GM23248 (cell line): ENCODE results near the gene PRPF38A. TPM values are rescaled to one million over a fixed set of nuclear protein-coding genes. Genes with fewer than 3 reads are reported as not detected.

Experiments used
- DNase-seq: peaks from one replicate; pipeline ENCODE4 v3.0.0-alpha.2; 2015
- H2AFZ ChIP-seq: fragments of 200-600 bp; sonication (generic); 2 replicates; pipeline ENCODE4 v1.6.1; 2016; ENCODE audit warnings: antibody characterized with exemption
- H3F3A ChIP-seq: fragments of 200-600 bp; sonication (generic); 2 replicates; pipeline ENCODE4 v1.6.1; 2016; ENCODE audit warnings: mild to moderate bottlenecking, antibody characterized with exemption, mixed run types; ENCODE audit not compliant: insufficient read depth
- H3K27ac ChIP-seq: fragments of 200-600 bp; sonication (generic); 2 replicates; pipeline ENCODE4 v1.5.1; 2016; ENCODE audit warnings: mild to moderate bottlenecking
- H3K27me3 ChIP-seq: fragments of 200-600 bp; sonication (generic); replicated peaks from 2 replicates; pipeline ENCODE4 v1.6.1; 2016; ENCODE audit warnings: mild to moderate bottlenecking; ENCODE audit not compliant: insufficient read depth
- H3K36me3 ChIP-seq: fragments of 200-600 bp; sonication (generic); 2 replicates; pipeline ENCODE4 v1.6.1; 2016; ENCODE audit warnings: low read depth, mild to moderate bottlenecking
- H3K4me1 ChIP-seq: fragments of 200-600 bp; sonication (generic); 2 replicates; pipeline ENCODE4 v1.6.1; 2016; ENCODE audit warnings: mild to moderate bottlenecking; ENCODE audit not compliant: insufficient read depth
- H3K4me2 ChIP-seq: fragments of 200-600 bp; sonication (generic); one replicate; pipeline ENCODE4 v1.6.1; 2016; ENCODE audit warnings: mild to moderate bottlenecking; ENCODE audit not compliant: unreplicated experiment
- H3K4me3 ChIP-seq: fragments of 200-600 bp; sonication (generic); 2 replicates; pipeline ENCODE4 v1.5.1; 2016; ENCODE audit warnings: mild to moderate bottlenecking
- H3K79me2 ChIP-seq: fragments of 200-600 bp; sonication (generic); 2 replicates; pipeline ENCODE4 v1.6.1; 2016; ENCODE audit warnings: mild to moderate bottlenecking; ENCODE audit not compliant: insufficient read depth
- H3K9ac ChIP-seq: fragments of 200-600 bp; sonication (generic); 2 replicates; pipeline ENCODE4 v1.6.1; 2016; ENCODE audit warnings: mild to moderate bottlenecking
- H3K9me2 ChIP-seq: fragments of 200-600 bp; sonication (generic); 2 replicates; pipeline ENCODE4 v1.6.1; 2016; ENCODE audit warnings: mixed run types, mild to moderate bottlenecking, moderate library complexity; ENCODE audit not compliant: insufficient read depth
- H3K9me3 ChIP-seq: fragments of 200-600 bp; sonication (generic); one replicate; pipeline ENCODE4 v1.6.1; 2017; ENCODE audit warnings: low read depth
- H4K20me1 ChIP-seq: fragments of 200-600 bp; sonication (generic); 2 replicates; pipeline ENCODE4 v1.6.0; 2016; ENCODE audit not compliant: insufficient read depth
- EZH2 ChIP-seq: fragments of 200-600 bp; sonication (generic); IDR thresholded peaks from 2 replicates; pipeline ENCODE4 v1.6.1; 2018; ENCODE audit warnings: antibody characterized with exemption, mild to moderate bottlenecking; ENCODE audit not compliant: insufficient read depth, poor library complexity, severe bottlenecking
- EZH2phosphoT487 ChIP-seq: fragments of 200-600 bp; sonication (generic); IDR thresholded peaks from 2 replicates; pipeline ENCODE4 v1.6.1; 2018; ENCODE audit warnings: antibody characterized with exemption, moderate library complexity, mild to moderate bottlenecking, low read depth; ENCODE audit not compliant: insufficient read depth
- WGBS, 2 experiments: methylation state at CpG; one replicate each; pipeline ENCODE4 v1.1.6; 2015 to 2017; ENCODE audit warnings: low lambda C conversion rate in 2 of 2, low coverage in 1 of 2; ENCODE audit errors: missing lambda C conversion rate in 2 of 2; 5-methylcytosine and 5-hydroxymethylcytosine counted together
- in situ Hi-C: fragments of 300-500 bp; cut with MboI; formaldehyde crosslinking; loops from 2 replicates; pipeline ENCODE4 v1.15.0; 2020
- polyA plus RNA-seq: library from polyadenylated mRNA; unstranded; fragments of >200 nt; fragmentation: Nextera tagmentation; extraction: Ambion mirVana; gene quantifications from 2 replicates; pipeline ENCODE4 v1.2.1, GENCODE V29; 2016
- total RNA-seq: library from RNA; depleted of rRNA; stranded (reverse); fragments of >200 nt; shearing (Covaris generic); gene quantifications from 2 replicates; pipeline ENCODE4 v1.2.3, GENCODE V29; 2014

Gene PRPF38A
- total and polyA plus RNA-seq, 2 experiments from 2014 or later = 6.1 to 27.0 TPM

- Histone ChIP-seq H3K4me3 (peak overlapping the region; percentile 84), H3K9me3 (no peaks in the 10 kb centered on the region), H3K4me1 (peaks cover 6% of the 10 kb centered on the region), H3K9me2 (no peaks in the 10 kb centered on the region), H3K27ac (peak overlapping the region; percentile 78), H3K4me2 (peak overlapping the region; percentile 92), H3F3A (peaks cover 11% of the 10 kb centered on the region; the same call in 1 of the 2 replicates), H3K27me3 (no peaks in the 10 kb centered on the region), H3K79me2 (peaks cover 36% of the 10 kb centered on the region), H3K9ac (peak overlapping the region; percentile 91), H4K20me1 (no peaks in the 10 kb centered on the region), H2AFZ (no peak overlapping the region), H3K36me3 (peaks cover 6% of the 10 kb centered on the region; the same call in 1 of the 2 replicates)
- no peak for DNase-seq
- in situ Hi-C loops = no loop called here
- 90 to 92% methylated on average over 5 of the region's 5 CpGs for WGBS, 2 experiments
- no peak for TF ChIP-seq EZH2
- no peak for TF ChIP-seq EZH2phosphoT487
These were observed 40.1 kb upstream of the PRPF38A start for GRCh38 chr1:52364235-52364839.

DNA sequence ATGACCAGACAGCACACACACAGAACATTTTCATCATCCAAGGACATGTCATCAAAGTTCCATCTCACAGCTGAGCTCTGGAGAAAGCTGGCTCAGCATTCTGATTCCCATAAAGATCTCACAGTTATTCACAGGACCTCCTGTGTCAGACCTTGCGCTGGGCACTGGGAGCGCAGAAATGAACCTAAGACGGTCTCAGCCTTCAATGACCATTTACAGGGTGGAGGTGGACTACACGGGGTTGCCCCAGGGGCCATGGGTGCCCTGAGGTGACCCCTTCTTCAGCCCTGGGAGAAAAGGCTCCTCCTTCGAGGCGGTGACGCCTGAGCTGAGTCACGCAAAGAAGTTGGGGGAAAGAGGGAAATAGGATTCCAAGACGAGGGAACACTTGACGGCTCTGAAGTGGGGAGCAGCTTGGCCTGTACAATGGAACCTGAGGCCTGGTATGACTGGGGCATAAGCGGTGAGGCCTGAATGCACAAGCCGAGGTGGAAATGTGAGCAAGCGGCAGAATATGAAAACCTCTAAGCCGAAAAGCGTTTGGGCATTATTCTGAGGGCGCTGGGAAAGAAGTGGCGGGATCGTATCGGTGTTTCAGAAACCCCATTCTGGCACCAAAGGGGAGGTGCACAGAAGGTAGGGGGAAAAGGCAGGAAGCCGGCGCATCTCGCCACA, 39.2 kb upstream of the PRPF38A start:
- no peaks in the 10 kb centered on the region for H3K9me3 ChIP-seq
- 6 to 7% methylated on average over 22 of the region's 22 CpGs for WGBS, 2 experiments
- peak; percentile 82 for DNase-seq
- H3K4me1 ChIP-seq = peaks cover 6% of the 10 kb centered on the region
- in situ Hi-C loops = no loop called here
- no peaks in the 10 kb centered on the region for H4K20me1 ChIP-seq
- H3F3A ChIP-seq = peaks cover 11% of the 10 kb centered on the region; the same call in 1 of the 2 replicates
- peaks cover 6% of the 10 kb centered on the region; the same call in 1 of the 2 replicates for H3K36me3 ChIP-seq
- peak overlapping the region; percentile 91 for H3K9ac ChIP-seq
- peak overlapping the region; percentile 92 for H3K4me2 ChIP-seq
- peak overlapping the region; percentile 78 for H3K27ac ChIP-seq
- no peaks in the 10 kb centered on the region for H3K27me3 ChIP-seq
- H3K79me2 ChIP-seq = peaks cover 36% of the 10 kb centered on the region
- no peak for TF ChIP-seq EZH2
- no peak for TF ChIP-seq EZH2phosphoT487
- H3K9me2 ChIP-seq = no peaks in the 10 kb centered on the region
- peak overlapping the region; percentile 82 for H2AFZ ChIP-seq
- H3K4me3 ChIP-seq = peak overlapping the region; percentile 84

DNA sequence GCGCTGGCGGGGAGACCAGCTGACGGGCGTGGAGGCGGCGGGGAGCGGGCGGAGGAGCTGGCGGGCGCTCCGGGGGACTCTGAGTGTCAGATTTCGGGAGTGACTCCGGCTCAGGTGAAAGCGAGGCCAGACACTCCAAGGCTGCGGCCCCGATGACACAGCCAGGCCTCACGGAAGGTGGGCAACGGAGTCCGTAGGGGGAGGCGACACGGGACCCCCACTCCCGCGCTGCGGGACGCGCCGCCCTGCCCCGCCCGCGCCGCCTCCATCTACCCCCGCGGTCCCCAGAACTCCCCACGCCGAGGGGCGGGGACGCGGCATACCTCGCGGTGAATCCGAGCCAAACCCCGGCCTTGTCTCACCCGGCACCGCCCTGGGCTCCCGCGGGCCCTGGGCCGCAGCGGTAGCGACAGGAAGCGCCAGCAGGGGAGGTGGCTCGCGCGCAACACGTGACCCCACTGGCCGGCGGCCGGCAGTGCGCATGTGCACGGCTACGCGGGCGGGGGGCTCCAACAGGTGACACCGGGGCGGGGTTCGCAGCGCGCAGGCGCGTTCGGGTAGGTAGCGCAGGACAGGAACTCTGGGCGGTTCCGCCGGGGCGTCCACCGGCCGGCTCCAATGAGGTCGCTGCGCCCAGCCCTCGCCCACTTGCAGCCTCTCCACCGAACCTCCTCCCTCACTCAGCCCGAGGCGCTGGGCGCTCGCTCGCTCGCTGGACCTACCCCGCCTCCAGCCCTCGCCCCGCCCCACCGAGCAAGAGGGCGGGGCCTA, 38.5 kb upstream of the PRPF38A start, which contains the start of gene CC2D1B:
TSS of gene CC2D1B (minus strand) at position 460 of the 771 bp plus-strand sequence. CDS start 1,585 bp downstream, outside the sequence.
- H3K27ac ChIP-seq = peak within 1 kb of the TSS; percentile 78
- peak within 1 kb of the TSS; percentile 92 for H3K4me2 ChIP-seq
- H3K9me2 ChIP-seq = no peaks in the 10 kb centered on the region
- H3K79me2 ChIP-seq = peaks cover 36% of the 10 kb centered on the region
- in situ Hi-C loops = no loop called here
- 1% methylated on average over 31 to 67 of the region's 92 CpGs for WGBS, 2 experiments
- peaks cover 6% of the 10 kb centered on the region; the same call in 1 of the 2 replicates for H3K36me3 ChIP-seq
- no peak for TF ChIP-seq EZH2
- TF ChIP-seq EZH2phosphoT487 = no peak
- no peaks in the 10 kb centered on the region for H4K20me1 ChIP-seq
- no peaks in the 10 kb centered on the region for H3K9me3 ChIP-seq
- H3K4me1 ChIP-seq = peaks cover 6% of the 10 kb centered on the region
- peak within 1 kb of the TSS; percentile 84 for H3K4me3 ChIP-seq
- H3K27me3 ChIP-seq = no peaks in the 10 kb centered on the region
- H3K9ac ChIP-seq = peak within 1 kb of the TSS; percentile 91
- H2AFZ ChIP-seq = peak within 1 kb of the TSS; percentile 82
- peaks cover 11% of the 10 kb centered on the region; the same call in 1 of the 2 replicates for H3F3A ChIP-seq
- peak; percentile 97 for DNase-seq

GRCh38 chr1:52366517-52366827, 37.9 kb upstream of the PRPF38A start:
- H3K9ac ChIP-seq = no peak overlapping the region
- H3F3A ChIP-seq = peaks cover 11% of the 10 kb centered on the region; the same call in 1 of the 2 replicates
- H3K27ac ChIP-seq = no peak overlapping the region
- peak overlapping the region; percentile 92 for H3K4me2 ChIP-seq
- H4K20me1 ChIP-seq = no peaks in the 10 kb centered on the region
- TF ChIP-seq EZH2 (no peak), EZH2phosphoT487 (no peak)
- 12 to 18% methylated on average over 8 of the region's 8 CpGs for WGBS, 2 experiments
- peak overlapping the region; percentile 58 for H2AFZ ChIP-seq
- H3K79me2 ChIP-seq = peaks cover 36% of the 10 kb centered on the region
- in situ Hi-C loops = no loop called here
- peaks cover 6% of the 10 kb centered on the region for H3K4me1 ChIP-seq
- H3K9me2 ChIP-seq = no peaks in the 10 kb centered on the region
- H3K9me3 ChIP-seq = no peaks in the 10 kb centered on the region
- H3K4me3 ChIP-seq = peak overlapping the region; percentile 84
- peaks cover 6% of the 10 kb centered on the region; the same call in 1 of the 2 replicates for H3K36me3 ChIP-seq
- no peak for DNase-seq
- H3K27me3 ChIP-seq = no peaks in the 10 kb centered on the region
